SK-N-SH treated with all-trans-retinoic acid at 6 μM for 48 hours (cell line): ENCODE data around the gene KCND1.

Experiments used
- ATAC-seq: fragments of 200-7000 bp; cut with Tn5 transposase; 3 replicates; pipeline ENCODE4 v1.9.1; 2020; ENCODE audit warnings: mild to moderate bottlenecking, moderate library complexity
- ARNTL ChIP-seq: fragments of 450-650 bp; formaldehyde crosslinking; IDR thresholded peaks from 2 replicates; pipeline ENCODE4 v1.5.0; 2020; ENCODE audit warnings: low read depth, mild to moderate bottlenecking, moderate library complexity, borderline replicate concordance
- BACH2 ChIP-seq: fragments of 250-450 bp; sonication (Bioruptor Pico); IDR thresholded peaks from 2 replicates; pipeline ENCODE4 v1.9.0; 2021; ENCODE audit warnings: mild to moderate bottlenecking, borderline replicate concordance
- CREB5 ChIP-seq: fragments of 250-450 bp; sonication (Bioruptor Pico); IDR thresholded peaks from 2 replicates; pipeline ENCODE4 v1.5.1; 2020; ENCODE audit warnings: low read depth, mild to moderate bottlenecking, moderate library complexity
- CSDC2 ChIP-seq: fragments of 250-450 bp; sonication (Bioruptor Pico); IDR thresholded peaks from 2 replicates; pipeline ENCODE4 v1.5.0; 2020; ENCODE audit warnings: mild to moderate bottlenecking, moderate library complexity
- CSRNP3 ChIP-seq: fragments of 250-450 bp; sonication (Bioruptor Pico); IDR thresholded peaks from 2 replicates; pipeline ENCODE4 v1.5.1; 2021; ENCODE audit warnings: mild to moderate bottlenecking, moderate library complexity
- ESRRG ChIP-seq: fragments of 250-450 bp; sonication (Bioruptor Pico); IDR thresholded peaks from 2 replicates; pipeline ENCODE4 v1.6.1; 2021; ENCODE audit warnings: mild to moderate bottlenecking
- GLIS3 ChIP-seq: fragments of 250-450 bp; sonication (Bioruptor Pico); IDR thresholded peaks from 2 replicates; pipeline ENCODE4 v1.5.0; 2020; ENCODE audit warnings: mild to moderate bottlenecking, moderate library complexity
- ISL1 ChIP-seq: fragments of 250-450 bp; sonication (Bioruptor Pico); IDR thresholded peaks from 2 replicates; pipeline ENCODE4 v2.1.2; 2022; ENCODE audit warnings: mild to moderate bottlenecking, moderate library complexity
- OSR1 ChIP-seq: fragments of 250-450 bp; sonication (Bioruptor Pico); IDR thresholded peaks from 2 replicates; pipeline ENCODE4 v1.8.0; 2022; ENCODE audit warnings: moderate library complexity, mild to moderate bottlenecking, inconsistent platforms
- PATZ1 ChIP-seq: fragments of 250-450 bp; sonication (Bioruptor Pico); IDR thresholded peaks from 2 replicates; pipeline ENCODE4 v1.8.0; 2020; ENCODE audit warnings: mild to moderate bottlenecking, moderate library complexity, borderline replicate concordance
- PPARA ChIP-seq: fragments of 250-450 bp; sonication (Bioruptor Pico); IDR thresholded peaks from 2 replicates; pipeline ENCODE4 v1.5.0; 2020; ENCODE audit warnings: mild to moderate bottlenecking, borderline replicate concordance
- RARB ChIP-seq: fragments of 250-450 bp; sonication (Bioruptor Pico); IDR thresholded peaks from 2 replicates; pipeline ENCODE4 v1.8.0; 2021; ENCODE audit warnings: mild to moderate bottlenecking, moderate library complexity
- SNAI2 ChIP-seq: fragments of 250-450 bp; sonication (Bioruptor Pico); IDR thresholded peaks from 2 replicates; pipeline ENCODE4 v1.5.0; 2020; ENCODE audit warnings: mild to moderate bottlenecking, moderate library complexity
- TCF4 ChIP-seq: fragments of 250-450 bp; sonication (Bioruptor Pico); IDR thresholded peaks from 2 replicates; pipeline ENCODE4 v1.8.0; 2021; ENCODE audit warnings: mild to moderate bottlenecking, moderate library complexity, borderline replicate concordance
- TOX ChIP-seq: fragments of 250-450 bp; sonication (Bioruptor Pico); IDR thresholded peaks from 2 replicates; pipeline ENCODE4 v1.8.0; 2021; ENCODE audit warnings: mild to moderate bottlenecking, moderate library complexity, borderline replicate concordance
- TSHZ2 ChIP-seq: fragments of 250-450 bp; sonication (Bioruptor Pico); IDR thresholded peaks from 2 replicates; pipeline ENCODE4 v1.5.0; 2020; ENCODE audit warnings: mild to moderate bottlenecking, moderate library complexity
- ZC3H10 ChIP-seq: fragments of 250-450 bp; sonication (Bioruptor Pico); IDR thresholded peaks from 2 replicates; pipeline ENCODE4 v1.5.1; 2021; ENCODE audit warnings: mild to moderate bottlenecking, moderate library complexity
- ZFP3 ChIP-seq: fragments of 250-450 bp; sonication (Bioruptor Pico); IDR thresholded peaks from 2 replicates; pipeline ENCODE4 v1.5.0; 2020; ENCODE audit warnings: mild to moderate bottlenecking, moderate library complexity
- ZFP30 ChIP-seq: fragments of 450-650 bp; formaldehyde crosslinking; IDR thresholded peaks from 2 replicates; pipeline ENCODE4 v1.5.0; 2022; ENCODE audit warnings: mild to moderate bottlenecking, moderate library complexity
- ZNF565 ChIP-seq: fragments of 450-650 bp; formaldehyde crosslinking; conservative IDR thresholded peaks from 2 replicates; pipeline ENCODE4 v1.5.0; 2020; ENCODE audit warnings: low read depth, mild to moderate bottlenecking, moderate library complexity
- ZNF70 ChIP-seq: fragments of 450-650 bp; formaldehyde crosslinking; IDR thresholded peaks from 2 replicates; pipeline ENCODE4 v1.5.0; 2020; ENCODE audit warnings: mild to moderate bottlenecking, moderate library complexity
- ZNF8 ChIP-seq: fragments of 450-650 bp; formaldehyde crosslinking; IDR thresholded peaks from 2 replicates; pipeline ENCODE4 v1.5.0; 2020; ENCODE audit warnings: mild to moderate bottlenecking, moderate library complexity

The KCND1 gene

GRCh38 chrX:48968377-48968776 is 3.3 kb downstream of the KCND1 start:
- no peak for ATAC-seq
- TF ChIP-seq GLIS3 (CRISPR knock-in tag) (no peak), CSDC2 (CRISPR knock-in tag) (no peak), RARB (no peak), ESRRG (no peak), TSHZ2 (CRISPR knock-in tag) (no peak), CSRNP3 (no peak), ZFP30 (no peak), ISL1 (CRISPR knock-in tag) (no peak), OSR1 (CRISPR knock-in tag) (no peak), PATZ1 (CRISPR knock-in tag) (no peak), CREB5 (no peak), ZNF70 (CRISPR knock-in tag) (no peak), PPARA (CRISPR knock-in tag) (no peak), TOX (CRISPR knock-in tag) (no peak), ZFP3 (CRISPR knock-in tag) (no peak), BACH2 (CRISPR knock-in tag) (no peak), ZNF565 (CRISPR knock-in tag) (no peak), TCF4 (CRISPR knock-in tag) (no peak), ARNTL (CRISPR knock-in tag) (no peak)

- ATAC-seq: peak; percentile 50
- no peak for TF ChIP-seq GLIS3 (CRISPR knock-in tag)
- no peak for TF ChIP-seq TSHZ2 (CRISPR knock-in tag)
- no peak for TF ChIP-seq ZNF565 (CRISPR knock-in tag)
- TF ChIP-seq ZNF8 (CRISPR knock-in tag): no peak
- no peak for TF ChIP-seq PPARA (CRISPR knock-in tag)
- no peak for TF ChIP-seq PATZ1 (CRISPR knock-in tag)
- TF ChIP-seq ZC3H10 (CRISPR knock-in tag): no peak
- TF ChIP-seq ISL1 (CRISPR knock-in tag): no peak
- no peak for TF ChIP-seq ZFP30
- TF ChIP-seq TOX (CRISPR knock-in tag): no peak
- TF ChIP-seq CREB5: no peak
- no peak for TF ChIP-seq SNAI2 (CRISPR knock-in tag)
- TF ChIP-seq ZNF70 (CRISPR knock-in tag): no peak
- TF ChIP-seq OSR1 (CRISPR knock-in tag): no peak
- no peak for TF ChIP-seq ESRRG
Measured at GRCh38 chrX:48966796-48967579, 4.7 kb downstream of the KCND1 start.
